ENCODE data around the gene LTN1. TPM values are rescaled to one million over a fixed set of nuclear protein-coding genes. Genes with fewer than 3 reads are reported as not detected.

Gene LTN1
- polyA plus RNA-seq, 1 of the 3 experiments (the other 2 are of a cell fraction), result 3.2 TPM

GRCh38 chr21:28953247-28953646 is 39.4 kb downstream of the LTN1 start:
- TF ChIP-seq REST (IDR thresholded peaks at IDR 0.05; ENCODE audit: low read depth, low read length), result no peak
- TF ChIP-seq MXI1 (IDR thresholded peaks at IDR 0.05; ENCODE audit: low read depth, low read length), result no peak
- TF ChIP-seq FOSL2 (IDR thresholded peaks at IDR 0.05; ENCODE audit: borderline replicate concordance, low read depth), result no peak
- TF ChIP-seq EP300 (IDR thresholded peaks at IDR 0.05; ENCODE audit: borderline replicate concordance in 1 of 2, low read depth in 1 of 2, low read length in 1 of 2), result no peak
- no peak for TF ChIP-seq USF2 (IDR thresholded peaks at IDR 0.05; ENCODE audit: borderline replicate concordance, low read depth, low read length)
- no peak for TF ChIP-seq SIN3A (IDR thresholded peaks at IDR 0.05; ENCODE audit: borderline replicate concordance, low read depth, low read length)
- no peak for TF ChIP-seq TAF1 (IDR thresholded peaks at IDR 0.05; ENCODE audit: borderline replicate concordance, low read depth, low read length)
- no peak for TF ChIP-seq JUND (IDR thresholded peaks at IDR 0.05)
- no peak for TF ChIP-seq TEAD4 (IDR thresholded peaks at IDR 0.05; ENCODE audit: borderline replicate concordance, insufficient read depth)
- TF ChIP-seq CTCF (IDR thresholded peaks at IDR 0.05), result no peak
- no peak for TF ChIP-seq PBX3 (IDR thresholded peaks at IDR 0.05)
- no peak for TF ChIP-seq RXRA (IDR thresholded peaks at IDR 0.05; ENCODE audit: borderline replicate concordance, low read depth)
- no peak for TF ChIP-seq RCOR1 (IDR thresholded peaks at IDR 0.05; ENCODE audit: low read length)
- no peak for TF ChIP-seq ZBTB33 (IDR thresholded peaks at IDR 0.05; ENCODE audit: borderline replicate concordance, low read depth)
- TF ChIP-seq TCF12 (IDR thresholded peaks at IDR 0.05), result no peak
- no peak for TF ChIP-seq MAX (IDR thresholded peaks at IDR 0.05; ENCODE audit: low read depth)
- TF ChIP-seq YY1 (IDR thresholded peaks at IDR 0.05; ENCODE audit: low read depth), result no peak
- TF ChIP-seq EZH2phosphoT487 (IDR thresholded peaks at IDR 0.05; ENCODE audit: borderline replicate concordance, low read depth), result no peak
- Histone ChIP-seq H3K4me3 (ENCODE audit: low read depth in 2 of 2, low read length in 1 of 2) (no peak overlapping the region), H3K9me3 (no peaks in the 10 kb centered on the region), H3F3A (replicated peaks; ENCODE audit: insufficient read depth) (peaks cover 11% of the 10 kb centered on the region), H2AFZ (ENCODE audit: low read depth) (no peak overlapping the region), H3K27me3 (ENCODE audit: insufficient read depth) (no peaks in the 10 kb centered on the region), H3K4me2 (no peak overlapping the region), H3K79me2 (ENCODE audit: insufficient read depth) (peaks cover 7% of the 10 kb centered on the region; the same call in 1 of the 2 replicates), H3K9me2 (no peaks in the 10 kb centered on the region), H3K27ac (ENCODE audit: low read depth in 2 of 2, low read length in 1 of 2) (no peak overlapping the region), H3K36me3 (replicated peaks in 1 of 2; ENCODE audit: control insufficient read depth in 1 of 2, insufficient read depth in 2 of 2, low read length in 1 of 2) (peaks cover 72 to 73% of the 10 kb centered on the region in 2 experiments), H3K9ac (no peak overlapping the region), H3K4me1 (ENCODE audit: control insufficient read depth in 1 of 2, insufficient read depth in 2 of 2, low read depth in 1 of 2, low read length in 1 of 2) (no peaks in the 10 kb centered on the region), H4K20me1 (ENCODE audit: insufficient read depth) (no peaks in the 10 kb centered on the region)
- 100% methylated on average over 2 of the region's 2 CpGs for WGBS (ENCODE audit: low lambda C conversion rate)
- DNase-seq, result no peak
- CTCF ChIA-PET, result interaction anchor here (1.2 kb wide), 1 partner anchor 208 kb away, joined by 3 read pairs; no protein-coding TSS in a partner anchor
- POLR2A ChIA-PET, result no interaction called here

All from SK-N-SH (cell line).